Suprapubic skin (tissue), 4 donors: ENCODE measurements around the gene CEP350.

Source experiments
- CTCF ChIP-seq, 2 donors: fragments of 200-600 bp in 1 of 2; fragments of 450-650 bp in 1 of 2; sonication (generic) in 1 of 2; IDR thresholded peaks; one replicate each; pipeline ENCODE4 v1.5.1; 2016 to 2019; ENCODE audit warnings: antibody characterized with exemption in 2 of 2, mild to moderate bottlenecking in 1 of 2, moderate library complexity in 1 of 2
- EP300 ChIP-seq: sonication (generic); formaldehyde crosslinking; IDR thresholded peaks from one replicate; pipeline ENCODE4 v1.6.1; 2017; ENCODE audit warnings: antibody characterized with exemption
- POLR2A ChIP-seq, 2 donors: fragments of 450-650 bp; IDR thresholded peaks; one replicate each; pipeline ENCODE4 v1.6.1; 2017; ENCODE audit warnings: antibody characterized with exemption in 2 of 2, mild to moderate bottlenecking in 2 of 2, moderate library complexity in 2 of 2
- POLR2AphosphoS5 ChIP-seq, 3 donors: sonication (generic); formaldehyde crosslinking; IDR thresholded peaks; one replicate each; pipeline ENCODE4 v1.6.1; 2017; ENCODE audit warnings: antibody characterized with exemption in 3 of 3

GRCh38 chr1:180114396-180114945, 159.9 kb downstream of the CEP350 start:
- TF ChIP-seq POLR2A (IDR thresholded peaks at IDR 0.05): no peak
- TF ChIP-seq CTCF (IDR thresholded peaks at IDR 0.05): no peak
- TF ChIP-seq POLR2AphosphoS5 (IDR thresholded peaks at IDR 0.05): no peak
- no peak for TF ChIP-seq EP300
